RWPE2 (cell line): ENCODE results near the gene WWOX.

Source experiments
- ATAC-seq: fragments of 200-7000 bp; cut with Tn5 transposase; 3 replicates; pipeline ENCODE4 v1.9.1; 2021; ENCODE audit warnings: low read depth
- DNase-seq: peaks from one replicate; pipeline ENCODE4 v3.0.0-alpha.2; 2020; ENCODE audit warnings: low spot score
- H3K27ac ChIP-seq: fragments of 450-650 bp; 2 replicates; pipeline ENCODE4 v1.5.1; 2017; ENCODE audit warnings: mild to moderate bottlenecking; ENCODE audit not compliant: poor library complexity, severe bottlenecking
- H3K27me3 ChIP-seq: fragments of 250-450 bp; sonication (Bioruptor Pico); 2 replicates; pipeline ENCODE4 v1.5.1; 2021; ENCODE audit warnings: mild to moderate bottlenecking, moderate library complexity; ENCODE audit not compliant: insufficient read depth, poor library complexity, severe bottlenecking
- H3K36me3 ChIP-seq: fragments of 250-450 bp; sonication (Bioruptor Pico); 2 replicates; pipeline ENCODE4 v1.5.1; 2020; ENCODE audit warnings: low read depth, mild to moderate bottlenecking, moderate library complexity
- H3K4me1 ChIP-seq: fragments of 250-450 bp; sonication (Bioruptor Pico); 2 replicates; pipeline ENCODE4 v1.5.1; 2021; ENCODE audit warnings: mild to moderate bottlenecking, moderate library complexity; ENCODE audit not compliant: insufficient read depth, poor library complexity, severe bottlenecking
- H3K4me3 ChIP-seq: fragments of 250-450 bp; sonication (Bioruptor Pico); 2 replicates; pipeline ENCODE4 v1.5.1; 2021; ENCODE audit warnings: mild to moderate bottlenecking, moderate library complexity; ENCODE audit not compliant: severe bottlenecking
- H3K9me3 ChIP-seq: fragments of 250-450 bp; sonication (Bioruptor Pico); 2 replicates; pipeline ENCODE4 v1.5.1; 2021; ENCODE audit warnings: mild to moderate bottlenecking, moderate library complexity; ENCODE audit not compliant: severe bottlenecking
- CTCF ChIP-seq: fragments of 450-650 bp; IDR thresholded peaks from one replicate; pipeline ENCODE4 v1.5.1; 2017; ENCODE audit warnings: mild to moderate bottlenecking, moderate library complexity; ENCODE audit not compliant: poor library complexity, severe bottlenecking

The WWOX gene

GRCh38 chr16:79159261-79160049 lies 1060.0 kb downstream of the WWOX start:
- no peaks in the 10 kb centered on the region for H3K36me3 ChIP-seq
- H3K27me3 ChIP-seq = no peaks in the 10 kb centered on the region
- H3K4me3 ChIP-seq = no peak overlapping the region
- TF ChIP-seq CTCF = no peak
- no peaks in the 10 kb centered on the region for H3K4me1 ChIP-seq
- no peak overlapping the region for H3K27ac ChIP-seq
- DNase-seq = no peak
- ATAC-seq = no peak
- no peaks in the 10 kb centered on the region for H3K9me3 ChIP-seq

- H3K36me3 ChIP-seq = no peaks in the 10 kb centered on the region
- H3K27me3 ChIP-seq = no peaks in the 10 kb centered on the region
- no peak for TF ChIP-seq CTCF
- no peaks in the 10 kb centered on the region for H3K9me3 ChIP-seq
- DNase-seq (no peak), ATAC-seq (no peak)
- H3K4me1 ChIP-seq = no peaks in the 10 kb centered on the region
- H3K4me3 ChIP-seq = no peak overlapping the region
- no peak overlapping the region for H3K27ac ChIP-seq
These were observed 1063.5 kb downstream of the WWOX start for GRCh38 chr16:79162977-79163376.

- no peak for TF ChIP-seq CTCF
- Histone ChIP-seq H3K4me3 (no peak overlapping the region), H3K9me3 (no peaks in the 10 kb centered on the region), H3K27ac (no peak overlapping the region), H3K36me3 (no peaks in the 10 kb centered on the region), H3K4me1 (no peaks in the 10 kb centered on the region), H3K27me3 (no peaks in the 10 kb centered on the region)
- ATAC-seq (no peak), DNase-seq (no peak)
These were observed 1064.4 kb downstream of the WWOX start for GRCh38 chr16:79163691-79164387.

- ATAC-seq (no peak), DNase-seq (no peak)
- Histone ChIP-seq H3K4me1 (no peaks in the 10 kb centered on the region), H3K36me3 (no peaks in the 10 kb centered on the region), H3K27me3 (no peaks in the 10 kb centered on the region), H3K27ac (no peak overlapping the region), H3K4me3 (no peak overlapping the region), H3K9me3 (no peaks in the 10 kb centered on the region)
- TF ChIP-seq CTCF = no peak
These were observed 1065.0 kb downstream of the WWOX start for GRCh38 chr16:79164388-79164995.
